HFFc6 (cell line): Measurements from ENCODE around the gene DIPK1C. TPM values are rescaled to one million over a fixed set of nuclear protein-coding genes. Genes with fewer than 3 reads are reported as not detected.

Source experiments
- DNase-seq: peaks from one replicate; pipeline ENCODE4 v3.0.0-alpha.2; 2018
- H3K27ac Mint-ChIP-seq: 2 replicates; pipeline ENCODE4 v1.8.0; 2020; ENCODE audit warnings: mild to moderate bottlenecking, mixed read lengths
- H3K27me3 Mint-ChIP-seq: 2 replicates; pipeline ENCODE4 v1.8.0; 2021; ENCODE audit warnings: mild to moderate bottlenecking, moderate library complexity, mixed read lengths; ENCODE audit not compliant: insufficient read depth
- H3K36me3 Mint-ChIP-seq: 2 replicates; pipeline ENCODE4 v1.8.0; 2021; ENCODE audit warnings: low read depth, mixed read lengths
- H3K4me1 Mint-ChIP-seq: 2 replicates; pipeline ENCODE4 v1.8.0; 2020; ENCODE audit warnings: low read depth, mixed read lengths
- H3K4me3 Mint-ChIP-seq: 2 replicates; pipeline ENCODE4 v1.8.0; 2020; ENCODE audit warnings: mild to moderate bottlenecking, moderate library complexity, mixed read lengths
- H3K9me3 Mint-ChIP-seq: 2 replicates; pipeline ENCODE4 v1.8.0; 2020; ENCODE audit warnings: mild to moderate bottlenecking, mixed read lengths
- total RNA-seq, 6 experiments: library from RNA; stranded (reverse); fragmentation: NEBNext Ultra II Directional; extraction: Animal tissue kit (Norgen Biotek cat#: 25700); gene quantifications; 2 replicates in 1 of 6; 3 replicates in 5 of 6; pipeline ENCODE4 v1.2.3, GENCODE V29; 2021
- TF ChIP-seq, protein P1 (sequence below): fragments of 200-600 bp; sonication (generic); IDR thresholded peaks from 2 replicates; pipeline ENCODE4 v1.5.0; 2021; ENCODE audit warnings: antibody characterized with exemption, mild to moderate bottlenecking

DIPK1C gene
- total RNA-seq, 6 experiments from 2014 or later: not detected

DNA sequence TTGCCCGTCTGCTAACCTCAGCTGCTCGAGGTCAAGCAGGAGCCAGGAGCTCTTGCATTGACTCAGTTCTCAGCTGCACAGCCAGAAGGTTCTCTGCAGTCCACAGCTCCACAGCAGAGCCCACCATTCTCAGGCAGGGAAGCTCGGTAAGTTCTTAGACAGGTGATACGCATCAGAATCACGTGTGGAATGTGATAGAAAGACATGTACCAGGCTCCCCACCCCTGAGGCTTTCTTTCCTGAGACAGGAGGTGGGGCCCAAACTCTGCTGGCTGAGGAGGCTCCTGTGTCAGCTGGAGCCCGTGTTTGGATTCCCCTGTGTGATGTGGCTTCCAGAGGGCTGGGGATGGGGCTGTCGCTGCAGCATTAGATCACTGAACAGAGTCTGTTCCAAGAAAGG is 28.0 kb downstream of the DIPK1C start:
- peaks cover 31% of the 10 kb centered on the region for H3K9me3 Mint-ChIP-seq
- DNase-seq: no peak
- H3K27me3 Mint-ChIP-seq: peaks cover 20% of the 10 kb centered on the region
- H3K4me1 Mint-ChIP-seq: no peaks in the 10 kb centered on the region
- no peak overlapping the region for H3K4me3 Mint-ChIP-seq
- H3K36me3 Mint-ChIP-seq: peaks cover 5% of the 10 kb centered on the region; the same call in 1 of the 2 replicates
- no peak overlapping the region for H3K27ac Mint-ChIP-seq
- TF ChIP-seq, protein P1, sequence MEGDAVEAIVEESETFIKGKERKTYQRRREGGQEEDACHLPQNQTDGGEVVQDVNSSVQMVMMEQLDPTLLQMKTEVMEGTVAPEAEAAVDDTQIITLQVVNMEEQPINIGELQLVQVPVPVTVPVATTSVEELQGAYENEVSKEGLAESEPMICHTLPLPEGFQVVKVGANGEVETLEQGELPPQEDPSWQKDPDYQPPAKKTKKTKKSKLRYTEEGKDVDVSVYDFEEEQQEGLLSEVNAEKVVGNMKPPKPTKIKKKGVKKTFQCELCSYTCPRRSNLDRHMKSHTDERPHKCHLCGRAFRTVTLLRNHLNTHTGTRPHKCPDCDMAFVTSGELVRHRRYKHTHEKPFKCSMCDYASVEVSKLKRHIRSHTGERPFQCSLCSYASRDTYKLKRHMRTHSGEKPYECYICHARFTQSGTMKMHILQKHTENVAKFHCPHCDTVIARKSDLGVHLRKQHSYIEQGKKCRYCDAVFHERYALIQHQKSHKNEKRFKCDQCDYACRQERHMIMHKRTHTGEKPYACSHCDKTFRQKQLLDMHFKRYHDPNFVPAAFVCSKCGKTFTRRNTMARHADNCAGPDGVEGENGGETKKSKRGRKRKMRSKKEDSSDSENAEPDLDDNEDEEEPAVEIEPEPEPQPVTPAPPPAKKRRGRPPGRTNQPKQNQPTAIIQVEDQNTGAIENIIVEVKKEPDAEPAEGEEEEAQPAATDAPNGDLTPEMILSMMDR: no peak

DNA sequence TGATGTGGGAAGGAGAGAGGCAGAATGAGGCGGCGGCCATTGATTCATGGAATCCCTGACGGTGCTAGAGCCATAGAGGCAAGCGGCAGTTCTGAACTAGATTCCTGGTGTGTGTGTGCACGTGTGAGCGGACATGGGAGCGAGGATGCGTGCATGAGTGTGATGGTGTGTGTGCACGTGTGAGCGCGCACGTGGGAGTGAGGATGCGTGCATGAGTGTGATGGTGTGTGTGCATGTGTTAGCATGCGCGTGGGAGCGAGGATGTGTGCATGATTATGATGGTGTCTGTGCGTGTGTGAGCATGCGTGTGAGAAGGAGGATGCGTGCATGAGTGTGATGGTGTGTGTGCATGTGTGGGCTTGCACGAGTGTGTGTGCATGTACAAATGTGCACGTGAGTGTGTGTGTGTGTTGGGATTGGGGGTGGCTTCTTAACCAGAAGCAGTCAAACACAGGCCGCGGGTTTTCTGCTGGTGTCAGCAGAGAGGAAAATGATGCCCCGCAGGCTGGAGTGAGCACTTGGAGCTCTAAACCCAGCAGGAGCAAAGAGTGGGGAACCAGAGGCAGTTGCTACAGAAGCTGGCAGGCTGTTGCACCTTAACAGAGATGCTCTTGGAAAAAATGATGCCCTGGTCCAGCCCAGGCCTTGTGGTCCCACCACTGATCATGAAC is 29.5 kb downstream of the DIPK1C start:
- Mint-ChIP-seq H3K27ac (no peak overlapping the region), H3K9me3 (peaks cover 33% of the 10 kb centered on the region)
- TF ChIP-seq, protein P1: no peak

DNA sequence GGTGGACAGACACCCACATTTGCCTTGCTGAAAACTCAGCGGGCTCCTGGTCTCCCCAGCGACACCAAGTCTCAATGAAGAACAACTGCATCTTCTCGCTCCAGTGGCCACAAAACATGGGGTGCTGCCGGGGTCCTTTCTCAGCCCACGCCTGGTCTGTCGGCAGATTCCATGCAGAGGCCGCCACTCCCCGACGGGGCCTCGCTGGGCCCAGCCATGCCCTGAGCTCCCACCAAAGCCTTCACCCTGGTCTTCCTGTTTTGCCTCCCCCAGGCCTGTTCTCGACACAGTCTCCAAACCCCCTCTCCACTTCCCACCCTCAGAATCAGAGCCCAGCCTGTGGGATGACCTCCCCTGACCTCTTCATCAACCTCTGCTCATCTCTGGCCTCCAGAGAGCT is 31.2 kb downstream of the DIPK1C start:
- Mint-ChIP-seq H3K4me1 (no peaks in the 10 kb centered on the region), H3K36me3 (peaks cover 5% of the 10 kb centered on the region; the same call in 1 of the 2 replicates), H3K9me3 (peaks cover 33% of the 10 kb centered on the region), H3K27ac (no peak overlapping the region), H3K4me3 (no peak overlapping the region), H3K27me3 (peaks cover 24% of the 10 kb centered on the region)
- TF ChIP-seq, protein P1: no peak
- no peak for DNase-seq

More for the DNA sequence above, 29.5 kb downstream of the DIPK1C start:
- Mint-ChIP-seq H3K27me3 (peaks cover 20% of the 10 kb centered on the region), H3K4me1 (no peaks in the 10 kb centered on the region), H3K36me3 (peaks cover 5% of the 10 kb centered on the region; the same call in 1 of the 2 replicates), H3K4me3 (no peak overlapping the region)
- no peak for DNase-seq

DNA sequence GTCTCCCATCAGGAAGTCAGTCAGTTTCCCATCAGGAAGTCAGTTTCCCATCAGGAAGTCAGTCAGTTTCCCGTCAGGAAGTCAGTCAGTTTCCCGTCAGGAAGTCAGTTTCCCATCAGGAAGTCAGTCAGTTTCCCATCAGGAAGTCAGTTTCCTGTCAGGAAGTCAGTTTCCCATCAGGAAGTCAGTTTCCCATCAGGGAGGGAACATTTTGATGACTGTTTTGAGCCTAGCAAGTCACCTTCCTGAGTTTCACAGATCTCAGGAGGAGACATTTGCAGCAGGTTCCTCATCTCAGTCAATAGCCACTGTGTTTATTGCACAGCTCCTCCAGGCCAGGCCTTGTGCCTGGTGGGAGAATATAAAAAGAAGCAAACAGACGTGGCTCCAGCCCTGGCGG is 31.9 kb downstream of the DIPK1C start:
- peaks cover 19% of the 10 kb centered on the region for H3K27me3 Mint-ChIP-seq

DNA sequence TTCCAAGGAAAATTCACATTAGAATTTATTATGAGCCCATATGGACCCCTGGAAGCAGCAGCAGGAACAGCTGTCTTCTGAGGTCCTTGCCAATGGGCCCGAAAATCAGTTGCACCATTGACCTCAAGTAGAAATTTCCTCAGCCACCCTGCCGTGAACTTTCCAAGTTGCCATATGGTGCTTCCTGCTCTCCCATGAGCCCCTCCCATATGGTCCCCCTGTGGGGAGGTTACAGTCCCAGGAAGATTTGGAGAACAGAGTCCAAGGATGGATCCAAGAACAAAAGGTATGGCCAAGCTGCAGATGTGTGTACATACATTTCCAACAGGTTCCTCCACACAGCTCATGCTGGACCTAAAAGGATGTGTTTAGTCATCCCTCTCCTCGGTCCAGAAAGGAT is 34.6 kb downstream of the DIPK1C start:
- no peak overlapping the region for H3K27ac Mint-ChIP-seq
- H3K36me3 Mint-ChIP-seq: peaks cover 5% of the 10 kb centered on the region; the same call in 1 of the 2 replicates
- peaks cover 25% of the 10 kb centered on the region for H3K27me3 Mint-ChIP-seq
- H3K4me3 Mint-ChIP-seq: no peak overlapping the region
- TF ChIP-seq, protein P1: no peak
- no peaks in the 10 kb centered on the region for H3K4me1 Mint-ChIP-seq
- no peak for DNase-seq
- H3K9me3 Mint-ChIP-seq: peaks cover 33% of the 10 kb centered on the region

More for the DNA sequence above, 31.9 kb downstream of the DIPK1C start:
- DNase-seq: no peak
- Mint-ChIP-seq H3K9me3 (peaks cover 33% of the 10 kb centered on the region), H3K36me3 (peaks cover 5% of the 10 kb centered on the region; the same call in 1 of the 2 replicates), H3K4me3 (no peak overlapping the region), H3K27ac (no peak overlapping the region), H3K4me1 (no peaks in the 10 kb centered on the region)
- TF ChIP-seq, protein P1: no peak
